ENCODE results near the gene TMEM139.
"Not testable (repeated sequence)": the region's sequence is repeated elsewhere in the genome, so short reads cannot be mapped to it uniquely, and the experiment has no call there.

TMEM139 gene

GRCh38 chr7:143259765-143260164, 25.0 kb upstream of the TMEM139 start:
- Histone ChIP-seq H3K27ac (ENCODE audit: low read depth, low read length) (no peak overlapping the region), H3K9me3 (ENCODE audit: control insufficient read depth, insufficient read depth, low read length) (no peaks in the 10 kb centered on the region), H3K4me3 (ENCODE audit: low read depth, low read length) (no peak overlapping the region), H3K4me1 (ENCODE audit: control insufficient read depth, insufficient read depth, low read length) (no peaks in the 10 kb centered on the region), H3K36me3 (ENCODE audit: control insufficient read depth, insufficient read depth, low read length) (no peaks in the 10 kb centered on the region), H3K9ac (ENCODE audit: low read depth, low read length) (no peak overlapping the region), H3K27me3 (ENCODE audit: control insufficient read depth, insufficient read depth, low read length) (no peaks in the 10 kb centered on the region)

- Histone ChIP-seq H3K4me3 (ENCODE audit: low read depth, low read length) (no peak overlapping the region), H3K4me1 (ENCODE audit: control insufficient read depth, insufficient read depth, low read length) (no peaks in the 10 kb centered on the region), H3K36me3 (ENCODE audit: control insufficient read depth, insufficient read depth, low read length) (peaks cover 3% of the 10 kb centered on the region; the same call in 1 of the 2 replicates), H3K9me3 (ENCODE audit: control insufficient read depth, insufficient read depth, low read length) (no peaks in the 10 kb centered on the region), H3K27me3 (ENCODE audit: control insufficient read depth, insufficient read depth, low read length) (no peaks in the 10 kb centered on the region), H3K9ac (ENCODE audit: low read depth, low read length) (no peak overlapping the region), H3K27ac (ENCODE audit: low read depth, low read length) (no peak overlapping the region)
These were observed 22.9 kb upstream of the TMEM139 start for GRCh38 chr7:143261901-143262300.

GRCh38 chr7:143263266-143264195, 21.2 kb upstream of the TMEM139 start, which contains the start of gene GSTK1:
TSS of gene GSTK1 (plus strand) at chr7:143263441. CDS start at chr7:143263514, 73 bp downstream.
- H3K36me3 ChIP-seq (ENCODE audit: control insufficient read depth, insufficient read depth, low read length), result peaks cover 8% of the 10 kb centered on the region; the same call in 1 of the 2 replicates
- H3K9ac ChIP-seq (ENCODE audit: low read depth, low read length), result peak within 1 kb of the TSS; percentile 55
- no peaks in the 10 kb centered on the region for H3K27me3 ChIP-seq (ENCODE audit: control insufficient read depth, insufficient read depth, low read length)
- H3K4me1 ChIP-seq (ENCODE audit: control insufficient read depth, insufficient read depth, low read length), result no peaks in the 10 kb centered on the region
- H3K4me3 ChIP-seq (ENCODE audit: low read depth, low read length), result peak within 1 kb of the TSS; percentile 86
- no peaks in the 10 kb centered on the region for H3K9me3 ChIP-seq (ENCODE audit: control insufficient read depth, insufficient read depth, low read length)
- peak within 1 kb of the TSS; percentile 71 for H3K27ac ChIP-seq (ENCODE audit: low read depth, low read length)

- H3K9me3 ChIP-seq (ENCODE audit: control insufficient read depth, insufficient read depth, low read length); H3K27me3 ChIP-seq (ENCODE audit: control insufficient read depth, insufficient read depth, low read length); H3K27ac ChIP-seq (ENCODE audit: low read depth, low read length); H3K4me1 ChIP-seq (ENCODE audit: control insufficient read depth, insufficient read depth, low read length); H3K9ac ChIP-seq (ENCODE audit: low read depth, low read length): not testable (repeated sequence)
- Histone ChIP-seq H3K4me3 (ENCODE audit: low read depth, low read length) (peak overlapping the region; percentile 86), H3K36me3 (ENCODE audit: control insufficient read depth, insufficient read depth, low read length) (peaks cover 14% of the 10 kb centered on the region)
These were observed 20.6 kb upstream of the TMEM139 start for GRCh38 chr7:143264196-143264568.

- H3K27me3 ChIP-seq (ENCODE audit: control insufficient read depth, insufficient read depth, low read length), result no peaks in the 10 kb centered on the region
- peaks cover 20% of the 10 kb centered on the region for H3K36me3 ChIP-seq (ENCODE audit: control insufficient read depth, insufficient read depth, low read length)
- no peaks in the 10 kb centered on the region for H3K9me3 ChIP-seq (ENCODE audit: control insufficient read depth, insufficient read depth, low read length)
- H3K27ac ChIP-seq (ENCODE audit: low read depth, low read length), result no peak overlapping the region
- no peak overlapping the region for H3K9ac ChIP-seq (ENCODE audit: low read depth, low read length)
- no peak overlapping the region for H3K4me3 ChIP-seq (ENCODE audit: low read depth, low read length)
- no peaks in the 10 kb centered on the region for H3K4me1 ChIP-seq (ENCODE audit: control insufficient read depth, insufficient read depth, low read length)
These were observed 19.6 kb upstream of the TMEM139 start for GRCh38 chr7:143265017-143265693.

GRCh38 chr7:143269251-143269650, 15.5 kb upstream of the TMEM139 start:
- peaks cover 20% of the 10 kb centered on the region for H3K36me3 ChIP-seq (ENCODE audit: control insufficient read depth, insufficient read depth, low read length)
- H3K4me3 ChIP-seq (ENCODE audit: low read depth, low read length), result no peak overlapping the region
- no peak overlapping the region for H3K27ac ChIP-seq (ENCODE audit: low read depth, low read length)
- H3K9me3 ChIP-seq (ENCODE audit: control insufficient read depth, insufficient read depth, low read length), result no peaks in the 10 kb centered on the region
- H3K27me3 ChIP-seq (ENCODE audit: control insufficient read depth, insufficient read depth, low read length), result no peaks in the 10 kb centered on the region
- no peaks in the 10 kb centered on the region for H3K4me1 ChIP-seq (ENCODE audit: control insufficient read depth, insufficient read depth, low read length)
- H3K9ac ChIP-seq (ENCODE audit: low read depth, low read length), result no peak overlapping the region

GRCh38 chr7:143271240-143271639, 13.5 kb upstream of the TMEM139 start:
- no peaks in the 10 kb centered on the region for H3K27me3 ChIP-seq (ENCODE audit: control insufficient read depth, insufficient read depth, low read length)
- no peaks in the 10 kb centered on the region for H3K4me1 ChIP-seq (ENCODE audit: control insufficient read depth, insufficient read depth, low read length)
- H3K27ac ChIP-seq (ENCODE audit: low read depth, low read length), result no peak overlapping the region
- no peak overlapping the region for H3K9ac ChIP-seq (ENCODE audit: low read depth, low read length)
- no peaks in the 10 kb centered on the region for H3K9me3 ChIP-seq (ENCODE audit: control insufficient read depth, insufficient read depth, low read length)
- peaks cover 17% of the 10 kb centered on the region for H3K36me3 ChIP-seq (ENCODE audit: control insufficient read depth, insufficient read depth, low read length)
- H3K4me3 ChIP-seq (ENCODE audit: low read depth, low read length), result no peak overlapping the region

- Histone ChIP-seq H3K36me3 (ENCODE audit: control insufficient read depth, insufficient read depth, low read length) (peaks cover 12% of the 10 kb centered on the region), H3K27me3 (ENCODE audit: control insufficient read depth, insufficient read depth, low read length) (no peaks in the 10 kb centered on the region), H3K4me3 (ENCODE audit: low read depth, low read length) (no peak overlapping the region), H3K27ac (ENCODE audit: low read depth, low read length) (no peak overlapping the region), H3K9me3 (ENCODE audit: control insufficient read depth, insufficient read depth, low read length) (no peaks in the 10 kb centered on the region), H3K4me1 (ENCODE audit: control insufficient read depth, insufficient read depth, low read length) (no peaks in the 10 kb centered on the region), H3K9ac (ENCODE audit: low read depth, low read length) (no peak overlapping the region)
These were observed 11.9 kb upstream of the TMEM139 start for GRCh38 chr7:143272871-143273270.

- Histone ChIP-seq H3K36me3 (ENCODE audit: control insufficient read depth, insufficient read depth, low read length) (no peaks in the 10 kb centered on the region), H3K9me3 (ENCODE audit: control insufficient read depth, insufficient read depth, low read length) (no peaks in the 10 kb centered on the region), H3K27me3 (ENCODE audit: control insufficient read depth, insufficient read depth, low read length) (no peaks in the 10 kb centered on the region), H3K4me1 (ENCODE audit: control insufficient read depth, insufficient read depth, low read length) (peaks cover 11% of the 10 kb centered on the region), H3K4me3 (ENCODE audit: low read depth, low read length) (no peak overlapping the region), H3K9ac (ENCODE audit: low read depth, low read length) (no peak overlapping the region), H3K27ac (ENCODE audit: low read depth, low read length) (no peak overlapping the region)
These were observed 5.3 kb upstream of the TMEM139 start for GRCh38 chr7:143279186-143280098.

- no peak overlapping the region for H3K9ac ChIP-seq (ENCODE audit: low read depth, low read length)
- no peak overlapping the region for H3K4me3 ChIP-seq (ENCODE audit: low read depth, low read length)
- H3K27ac ChIP-seq (ENCODE audit: low read depth, low read length), result no peak overlapping the region
- H3K4me1 ChIP-seq (ENCODE audit: control insufficient read depth, insufficient read depth, low read length), result peaks cover 18% of the 10 kb centered on the region
- H3K9me3 ChIP-seq (ENCODE audit: control insufficient read depth, insufficient read depth, low read length), result no peaks in the 10 kb centered on the region
- H3K36me3 ChIP-seq (ENCODE audit: control insufficient read depth, insufficient read depth, low read length), result no peaks in the 10 kb centered on the region
- H3K27me3 ChIP-seq (ENCODE audit: control insufficient read depth, insufficient read depth, low read length), result peaks cover 3% of the 10 kb centered on the region; the same call in 1 of the 2 replicates
These were observed 4.6 kb upstream of the TMEM139 start for GRCh38 chr7:143280160-143280559.
